Mammary epithelial cell (primary cell): Measurements from ENCODE around the gene EYS.

ENCODE experiments used
- EZH2 ChIP-seq: IDR thresholded peaks from 2 replicates; pipeline ENCODE4 v1.6.1; 2012; ENCODE audit warnings: low read length, inconsistent platforms, borderline replicate concordance
- TF ChIP-seq, protein P1 (sequence below), 2 donors: IDR thresholded peaks in 1 of 2; conservative IDR thresholded peaks in 1 of 2; 2 replicates each; pipeline ENCODE4 v1.5.1; 2011 to 2012; ENCODE audit warnings: inconsistent platforms in 2 of 2, low read length in 2 of 2, mild to moderate bottlenecking in 2 of 2, control low read depth in 1 of 2, low read depth in 1 of 2; ENCODE audit not compliant: insufficient read depth in 1 of 2; ENCODE audit errors: extremely low read depth in 1 of 2

DNA sequence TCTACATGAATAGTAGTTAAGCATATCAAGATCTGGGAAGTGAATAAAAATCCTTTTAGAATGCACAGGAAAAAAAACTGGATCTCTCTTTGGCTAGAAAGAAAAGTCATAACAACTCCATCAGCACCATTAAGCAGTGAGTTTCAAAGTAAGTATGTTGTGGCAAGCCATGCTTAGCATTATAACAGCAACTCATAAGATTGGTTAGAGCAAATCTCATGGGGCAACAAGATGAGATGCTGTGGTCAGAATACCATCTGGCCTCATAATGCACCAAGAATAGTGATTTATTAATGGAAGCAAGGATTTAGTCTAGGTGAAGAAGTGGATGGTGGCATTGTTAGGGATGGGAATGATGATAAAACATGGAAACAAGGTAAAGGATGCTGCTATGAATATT is 1912.0 kb downstream of the EYS start:
- TF ChIP-seq, protein P1, sequence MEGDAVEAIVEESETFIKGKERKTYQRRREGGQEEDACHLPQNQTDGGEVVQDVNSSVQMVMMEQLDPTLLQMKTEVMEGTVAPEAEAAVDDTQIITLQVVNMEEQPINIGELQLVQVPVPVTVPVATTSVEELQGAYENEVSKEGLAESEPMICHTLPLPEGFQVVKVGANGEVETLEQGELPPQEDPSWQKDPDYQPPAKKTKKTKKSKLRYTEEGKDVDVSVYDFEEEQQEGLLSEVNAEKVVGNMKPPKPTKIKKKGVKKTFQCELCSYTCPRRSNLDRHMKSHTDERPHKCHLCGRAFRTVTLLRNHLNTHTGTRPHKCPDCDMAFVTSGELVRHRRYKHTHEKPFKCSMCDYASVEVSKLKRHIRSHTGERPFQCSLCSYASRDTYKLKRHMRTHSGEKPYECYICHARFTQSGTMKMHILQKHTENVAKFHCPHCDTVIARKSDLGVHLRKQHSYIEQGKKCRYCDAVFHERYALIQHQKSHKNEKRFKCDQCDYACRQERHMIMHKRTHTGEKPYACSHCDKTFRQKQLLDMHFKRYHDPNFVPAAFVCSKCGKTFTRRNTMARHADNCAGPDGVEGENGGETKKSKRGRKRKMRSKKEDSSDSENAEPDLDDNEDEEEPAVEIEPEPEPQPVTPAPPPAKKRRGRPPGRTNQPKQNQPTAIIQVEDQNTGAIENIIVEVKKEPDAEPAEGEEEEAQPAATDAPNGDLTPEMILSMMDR (conservative IDR thresholded peaks at IDR 0.05 in 1 of 2, IDR thresholded peaks at IDR 0.05 in 1 of 2; ENCODE audit: extremely low read depth in 1 of 2, insufficient read depth in 1 of 2, low read depth in 1 of 2, low read length in 2 of 2) = no peak
- TF ChIP-seq EZH2 = no peak
